ENCODE measurements around the gene DSCAM. TPM values are rescaled to one million over a fixed set of nuclear protein-coding genes. Genes with fewer than 3 reads are reported as not detected.

DSCAM gene
- polyA plus RNA-seq, 1 experiment, result not detected

DNA sequence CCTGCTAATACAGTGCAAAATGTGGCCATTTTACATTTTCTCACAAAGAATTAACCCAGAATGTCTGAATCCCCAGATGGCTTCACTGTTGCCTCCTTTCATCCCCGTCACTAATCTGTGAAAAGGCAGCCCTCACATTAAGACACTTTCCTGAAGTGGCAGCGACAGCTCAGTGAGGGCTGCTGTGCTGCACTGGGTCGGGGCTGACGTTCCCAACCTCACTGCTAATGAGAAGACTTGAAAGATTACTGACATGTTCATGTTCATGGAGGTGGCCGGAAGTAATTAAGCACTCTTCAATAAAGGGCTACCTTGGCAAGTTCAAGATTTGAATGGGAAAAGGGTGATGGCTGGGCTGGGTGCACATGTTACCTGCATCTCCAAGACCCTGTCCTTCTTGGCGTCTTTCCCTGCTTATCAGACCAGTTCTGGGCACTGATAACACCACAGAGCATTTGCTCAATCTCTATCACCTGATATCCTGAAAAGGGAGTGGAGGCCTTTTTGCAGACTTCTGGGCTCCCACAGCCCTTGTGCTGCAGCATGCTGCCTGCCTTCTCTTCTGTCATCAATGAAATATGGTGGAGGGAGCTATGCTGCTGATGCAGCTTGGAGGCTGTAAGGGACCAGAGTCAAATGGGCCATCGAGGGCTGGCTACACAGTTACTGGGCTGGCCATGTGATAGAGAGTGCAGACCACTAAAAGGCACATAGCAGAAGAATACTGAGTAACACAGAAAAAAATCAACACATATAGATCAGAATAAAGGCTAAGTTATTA, 596.3 kb downstream of the DSCAM start:
- no peak overlapping the region for H3K27ac ChIP-seq (ENCODE audit: low read depth, low read length)
- ChIA-PET CTCF (no interaction called here), POLR2A (no interaction called here)
- TF ChIP-seq, protein P1, sequence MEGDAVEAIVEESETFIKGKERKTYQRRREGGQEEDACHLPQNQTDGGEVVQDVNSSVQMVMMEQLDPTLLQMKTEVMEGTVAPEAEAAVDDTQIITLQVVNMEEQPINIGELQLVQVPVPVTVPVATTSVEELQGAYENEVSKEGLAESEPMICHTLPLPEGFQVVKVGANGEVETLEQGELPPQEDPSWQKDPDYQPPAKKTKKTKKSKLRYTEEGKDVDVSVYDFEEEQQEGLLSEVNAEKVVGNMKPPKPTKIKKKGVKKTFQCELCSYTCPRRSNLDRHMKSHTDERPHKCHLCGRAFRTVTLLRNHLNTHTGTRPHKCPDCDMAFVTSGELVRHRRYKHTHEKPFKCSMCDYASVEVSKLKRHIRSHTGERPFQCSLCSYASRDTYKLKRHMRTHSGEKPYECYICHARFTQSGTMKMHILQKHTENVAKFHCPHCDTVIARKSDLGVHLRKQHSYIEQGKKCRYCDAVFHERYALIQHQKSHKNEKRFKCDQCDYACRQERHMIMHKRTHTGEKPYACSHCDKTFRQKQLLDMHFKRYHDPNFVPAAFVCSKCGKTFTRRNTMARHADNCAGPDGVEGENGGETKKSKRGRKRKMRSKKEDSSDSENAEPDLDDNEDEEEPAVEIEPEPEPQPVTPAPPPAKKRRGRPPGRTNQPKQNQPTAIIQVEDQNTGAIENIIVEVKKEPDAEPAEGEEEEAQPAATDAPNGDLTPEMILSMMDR (IDR thresholded peaks at IDR 0.05; ENCODE audit: low read depth, low read length), result no peak
- H3K4me3 ChIP-seq (ENCODE audit: low read depth, low read length), result no peak overlapping the region
- no peak for DNase-seq (ENCODE audit: low read depth, low spot score)
- H3K27me3 ChIP-seq (ENCODE audit: control insufficient read depth, insufficient read depth, low read length), result no peaks in the 10 kb centered on the region
- peaks cover 51% of the 10 kb centered on the region for H3K9me3 ChIP-seq (ENCODE audit: control insufficient read depth, insufficient read depth, low read length)

DNA sequence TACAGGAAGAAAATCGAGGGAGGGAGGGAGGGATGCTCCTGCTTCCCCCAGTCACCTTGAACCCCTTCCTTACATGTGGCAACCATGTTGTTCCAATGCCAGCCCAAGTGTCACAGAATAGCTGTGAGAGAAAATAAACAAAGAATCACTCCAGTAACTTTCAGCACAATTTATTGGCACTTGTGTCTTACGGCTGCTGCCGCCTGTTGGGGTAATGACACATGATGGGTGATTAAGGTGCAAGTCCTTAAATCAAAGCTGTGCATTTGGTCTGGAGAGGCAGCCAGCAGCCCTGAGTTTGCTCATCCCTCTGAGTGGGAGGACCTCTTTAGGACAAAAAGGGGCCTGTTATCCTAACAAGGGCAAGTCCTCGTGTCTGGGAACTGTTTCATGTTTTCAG, 602.0 kb downstream of the DSCAM start:
- ChIA-PET POLR2A (no interaction called here), CTCF (no interaction called here)
- TF ChIP-seq, protein P1 (IDR thresholded peaks at IDR 0.05; ENCODE audit: low read depth, low read length), result no peak
- Histone ChIP-seq H3K27ac (ENCODE audit: low read depth, low read length) (no peak overlapping the region), H3K4me3 (ENCODE audit: low read depth, low read length) (no peak overlapping the region), H3K9me3 (ENCODE audit: control insufficient read depth, insufficient read depth, low read length) (peaks cover 49% of the 10 kb centered on the region), H3K27me3 (ENCODE audit: control insufficient read depth, insufficient read depth, low read length) (no peaks in the 10 kb centered on the region)
- DNase-seq (ENCODE audit: low read depth, low spot score), result no peak

DNA sequence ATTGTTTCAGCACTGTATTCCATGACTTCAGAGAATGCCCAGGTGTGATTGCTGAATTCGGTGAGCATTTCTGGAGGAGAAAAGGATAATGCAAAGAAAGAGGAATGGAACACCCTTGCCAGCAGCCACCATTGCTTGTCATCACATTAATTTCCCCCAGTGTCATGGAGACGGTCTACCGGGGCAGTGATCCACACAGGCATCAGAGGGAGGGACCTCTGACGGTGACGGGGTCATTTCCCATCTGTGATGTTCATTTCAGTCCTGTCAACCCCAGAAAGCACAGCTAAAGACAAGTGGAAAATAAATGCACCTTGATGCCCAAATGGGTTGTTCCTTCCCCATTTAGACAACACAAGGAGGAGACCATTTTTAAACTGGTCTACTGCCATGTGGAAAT, 603.3 kb downstream of the DSCAM start:
- ChIA-PET CTCF (no interaction called here), POLR2A (no interaction called here)
- Histone ChIP-seq H3K9me3 (ENCODE audit: control insufficient read depth, insufficient read depth, low read length) (peaks cover 48% of the 10 kb centered on the region), H3K27me3 (ENCODE audit: control insufficient read depth, insufficient read depth, low read length) (no peaks in the 10 kb centered on the region), H3K4me3 (ENCODE audit: low read depth, low read length) (no peak overlapping the region), H3K27ac (ENCODE audit: low read depth, low read length) (no peak overlapping the region)
- TF ChIP-seq, protein P1 (IDR thresholded peaks at IDR 0.05; ENCODE audit: low read depth, low read length), result no peak
- DNase-seq (ENCODE audit: low read depth, low spot score), result no peak

DNA sequence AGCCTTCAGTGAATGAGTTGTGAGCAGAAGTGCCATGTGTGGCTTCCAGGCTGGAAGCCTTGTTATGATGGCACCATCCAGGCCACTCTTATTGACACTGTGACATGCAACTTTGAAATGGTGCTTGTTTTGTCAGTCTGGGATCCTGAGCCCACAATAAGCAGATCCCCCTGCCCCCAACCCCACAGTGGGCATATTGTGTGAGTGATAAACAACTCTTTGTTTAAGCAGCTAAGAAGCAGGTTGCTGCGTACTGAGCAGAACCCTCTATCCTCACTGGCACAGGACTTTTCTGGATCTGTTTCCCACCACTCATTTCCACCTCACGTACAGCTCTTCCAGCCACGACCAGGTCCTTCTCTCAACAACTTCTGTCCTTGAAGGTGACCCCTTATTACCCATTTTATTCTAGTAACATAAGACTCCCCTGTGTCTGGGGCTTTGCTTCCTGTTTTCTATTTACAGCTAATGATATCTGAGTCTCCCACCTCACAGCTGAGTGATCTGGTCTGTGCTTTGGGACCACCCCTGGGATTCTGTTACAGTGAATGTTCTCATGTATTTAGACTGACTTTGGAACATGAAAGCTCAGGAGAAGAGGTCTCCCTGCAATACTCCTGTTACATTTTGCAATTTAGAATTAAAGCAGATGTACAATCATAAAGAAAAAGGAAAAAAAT, 604.2 kb downstream of the DSCAM start:
- TF ChIP-seq, protein P1 (IDR thresholded peaks at IDR 0.05; ENCODE audit: low read depth, low read length), result no peak
- Histone ChIP-seq H3K9me3 (ENCODE audit: control insufficient read depth, insufficient read depth, low read length) (peaks cover 51% of the 10 kb centered on the region), H3K27me3 (ENCODE audit: control insufficient read depth, insufficient read depth, low read length) (no peaks in the 10 kb centered on the region), H3K4me3 (ENCODE audit: low read depth, low read length) (no peak overlapping the region), H3K27ac (ENCODE audit: low read depth, low read length) (no peak overlapping the region)
- no peak for DNase-seq (ENCODE audit: low read depth, low spot score)
- CTCF ChIA-PET, result interaction anchor here (0.5 kb wide), 1 partner anchor 345 kb away, joined by 5 read pairs; no protein-coding TSS in a partner anchor
- POLR2A ChIA-PET, result no interaction called here

DNA sequence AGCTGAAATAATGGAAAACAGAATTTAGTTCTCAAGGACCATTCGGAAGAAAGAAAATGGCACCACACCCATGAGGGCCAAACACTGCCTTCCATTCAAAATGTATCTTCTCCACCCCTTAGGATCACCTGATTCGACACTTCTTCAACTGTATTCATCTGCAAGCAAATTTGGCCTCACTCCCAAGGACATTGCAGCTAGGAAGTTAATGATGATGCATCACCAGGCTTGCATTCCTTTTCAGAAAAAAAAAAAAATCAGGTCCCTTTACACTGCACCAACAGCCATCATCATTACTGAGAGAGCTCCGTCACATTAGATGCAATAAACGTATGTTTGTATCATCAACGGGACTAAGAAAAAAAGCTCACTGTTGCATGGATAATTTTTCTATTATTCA, 611.4 kb downstream of the DSCAM start:
- ChIA-PET POLR2A (no interaction called here), CTCF (no interaction called here)
- Histone ChIP-seq H3K27me3 (ENCODE audit: control insufficient read depth, insufficient read depth, low read length) (no peaks in the 10 kb centered on the region), H3K4me3 (ENCODE audit: low read depth, low read length) (no peak overlapping the region), H3K9me3 (ENCODE audit: control insufficient read depth, insufficient read depth, low read length) (peaks cover 25% of the 10 kb centered on the region), H3K27ac (ENCODE audit: low read depth, low read length) (no peak overlapping the region)
- no peak for DNase-seq (ENCODE audit: low read depth, low spot score)
- TF ChIP-seq, protein P1 (IDR thresholded peaks at IDR 0.05; ENCODE audit: low read depth, low read length), result no peak
